ENCODE data around the gene RIPOR3.

DNA sequence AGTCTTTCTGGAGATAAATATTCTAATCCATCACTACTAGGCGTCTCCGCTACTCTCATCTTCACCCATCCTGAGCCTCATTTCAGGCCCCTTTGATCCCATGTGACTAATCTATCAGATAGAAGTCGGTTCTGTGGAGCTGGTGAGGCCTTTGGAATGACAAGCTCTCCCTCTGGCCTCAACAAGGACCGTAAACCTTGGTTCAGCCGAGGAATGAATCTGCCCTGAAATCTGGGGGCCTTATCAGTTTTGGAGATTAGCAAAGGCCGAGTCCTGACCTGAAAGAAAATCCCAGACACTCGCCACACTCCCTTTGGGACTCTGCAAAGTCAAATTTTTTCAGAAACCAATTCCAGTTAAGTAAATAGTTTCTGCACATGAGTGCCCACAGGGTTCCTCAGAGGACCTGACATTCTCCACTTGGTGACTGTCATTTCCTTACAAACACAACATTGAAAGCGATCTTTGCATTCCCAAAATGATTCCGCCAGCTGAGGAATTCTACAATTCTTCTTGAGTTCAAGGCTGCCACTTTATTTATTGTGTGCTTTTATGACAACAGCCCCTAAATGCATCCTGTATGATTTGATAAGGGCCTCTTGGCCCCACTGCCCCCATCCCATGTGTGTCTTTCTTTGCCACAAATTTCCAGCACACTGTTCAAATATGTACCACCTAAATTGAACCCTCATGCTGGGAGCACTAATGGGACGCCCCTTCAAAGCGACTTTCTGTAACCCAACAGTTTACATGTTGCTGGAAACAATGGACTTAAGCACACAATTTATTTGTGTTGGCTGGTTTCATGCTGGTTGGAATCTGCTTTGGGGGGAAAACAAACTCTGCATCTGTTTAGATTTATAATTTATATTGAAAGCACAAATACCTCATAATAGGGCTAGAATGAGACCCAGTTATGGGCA lies 10.0 kb upstream of the RIPOR3 start:
- TF ChIP-seq, protein P1, sequence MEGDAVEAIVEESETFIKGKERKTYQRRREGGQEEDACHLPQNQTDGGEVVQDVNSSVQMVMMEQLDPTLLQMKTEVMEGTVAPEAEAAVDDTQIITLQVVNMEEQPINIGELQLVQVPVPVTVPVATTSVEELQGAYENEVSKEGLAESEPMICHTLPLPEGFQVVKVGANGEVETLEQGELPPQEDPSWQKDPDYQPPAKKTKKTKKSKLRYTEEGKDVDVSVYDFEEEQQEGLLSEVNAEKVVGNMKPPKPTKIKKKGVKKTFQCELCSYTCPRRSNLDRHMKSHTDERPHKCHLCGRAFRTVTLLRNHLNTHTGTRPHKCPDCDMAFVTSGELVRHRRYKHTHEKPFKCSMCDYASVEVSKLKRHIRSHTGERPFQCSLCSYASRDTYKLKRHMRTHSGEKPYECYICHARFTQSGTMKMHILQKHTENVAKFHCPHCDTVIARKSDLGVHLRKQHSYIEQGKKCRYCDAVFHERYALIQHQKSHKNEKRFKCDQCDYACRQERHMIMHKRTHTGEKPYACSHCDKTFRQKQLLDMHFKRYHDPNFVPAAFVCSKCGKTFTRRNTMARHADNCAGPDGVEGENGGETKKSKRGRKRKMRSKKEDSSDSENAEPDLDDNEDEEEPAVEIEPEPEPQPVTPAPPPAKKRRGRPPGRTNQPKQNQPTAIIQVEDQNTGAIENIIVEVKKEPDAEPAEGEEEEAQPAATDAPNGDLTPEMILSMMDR (conservative IDR thresholded peaks at IDR 0.05; ENCODE audit: low read length): no peak
- no peak for TF ChIP-seq EZH2phosphoT487 (IDR thresholded peaks at IDR 0.05; ENCODE audit: borderline replicate concordance, low read depth, low read length)

Measured in OCI-LY7 (cell line).